Lung (tissue), 12 donors: ENCODE data around the gene GLI3. TPM values are rescaled to one million over a fixed set of nuclear protein-coding genes. Genes with fewer than 3 reads are reported as not detected.

Experiments
- ATAC-seq: fragments of 200-7000 bp; cut with Tn5 transposase; one replicate; pipeline ENCODE4 v1.9.1; 2020; ENCODE audit warnings: moderate number of reproducible peaks; ENCODE audit not compliant: insufficient read depth, low FRiP score
- DNase-seq, 3 donors: peaks; one replicate each; pipeline ENCODE4 v3.0.0-alpha.2; 2013 to 2017
- H3K27ac ChIP-seq, 2 donors: one replicate each; pipeline ENCODE4 v1.5.1; 2013; ENCODE audit warnings: mild to moderate bottlenecking in 2 of 2, moderate library complexity in 2 of 2, control low read depth in 1 of 2, inconsistent platforms in 1 of 2, low read depth in 1 of 2, low read length in 1 of 2
- H3K27me3 ChIP-seq, 3 donors: one replicate each; pipeline ENCODE4 v1.5.1; 2013; ENCODE audit warnings: low read length in 2 of 3; ENCODE audit not compliant: control insufficient read depth in 3 of 3, insufficient read depth in 3 of 3
- H3K36me3 ChIP-seq, 4 donors: one replicate each; pipeline ENCODE4 v1.5.1; 2013; ENCODE audit warnings: low read length in 4 of 4, mild to moderate bottlenecking in 1 of 4, moderate library complexity in 1 of 4; ENCODE audit not compliant: control insufficient read depth in 4 of 4, insufficient read depth in 4 of 4
- H3K4me1 ChIP-seq, 5 donors: one replicate each; pipeline ENCODE4 v1.5.1; 2013; ENCODE audit warnings: low read length in 5 of 5, mild to moderate bottlenecking in 2 of 5, moderate library complexity in 1 of 5; ENCODE audit not compliant: control insufficient read depth in 5 of 5, insufficient read depth in 5 of 5
- H3K4me3 ChIP-seq: one replicate; pipeline ENCODE4 v1.5.1; 2013; ENCODE audit warnings: mild to moderate bottlenecking, control low read depth, moderate library complexity
- H3K9ac ChIP-seq, 2 donors: one replicate each; pipeline ENCODE4 v1.5.1; 2013; ENCODE audit warnings: low read length in 2 of 2, control low read depth in 1 of 2; ENCODE audit not compliant: insufficient read depth in 1 of 2
- H3K9me3 ChIP-seq, 4 donors: one replicate each; pipeline ENCODE4 v1.5.1; 2013; ENCODE audit warnings: low read length in 3 of 4, mild to moderate bottlenecking in 1 of 4, moderate library complexity in 1 of 4; ENCODE audit not compliant: control insufficient read depth in 4 of 4, insufficient read depth in 3 of 4
- WGBS, 2 donors: extraction: QIAGEN DNeasy Blood & Tissue Kit; methylation state at CpG; one replicate each; pipeline ENCODE4 v1.1.7; 2013; 5-methylcytosine and 5-hydroxymethylcytosine counted together
- polyA plus RNA-seq, 2 donors: library from polyadenylated mRNA; stranded (reverse); fragments of 200-250 nt; gene quantifications; one replicate each; pipeline ENCODE4 v1.2.1, GENCODE V29; 2013
- total RNA-seq, 2 donors: library from RNA; depleted of rRNA in 1 of 2; stranded (reverse); fragments of >200 nt in 1 of 2; gene quantifications; one replicate each; pipeline ENCODE4 v1.2.1, GENCODE V29; 2014 to 2021
- TF ChIP-seq, protein P1 (sequence below): IDR thresholded peaks from 2 replicates; pipeline ENCODE4 v1.5.1; 2012; ENCODE audit warnings: mild to moderate bottlenecking; ENCODE audit errors: control extremely low read depth, extremely low read depth
- donor health status: control.
- donor health status: control.
- donor health status: Bipolar disorder and iron deficiency.
- donor health status: healthy.
- donor health status: DM: yes; HTN: yes; CAD: no.

The GLI3 gene
- total and polyA plus RNA-seq, 4 donors = 2.0 to 23.4 (median 10.3) TPM

DNA sequence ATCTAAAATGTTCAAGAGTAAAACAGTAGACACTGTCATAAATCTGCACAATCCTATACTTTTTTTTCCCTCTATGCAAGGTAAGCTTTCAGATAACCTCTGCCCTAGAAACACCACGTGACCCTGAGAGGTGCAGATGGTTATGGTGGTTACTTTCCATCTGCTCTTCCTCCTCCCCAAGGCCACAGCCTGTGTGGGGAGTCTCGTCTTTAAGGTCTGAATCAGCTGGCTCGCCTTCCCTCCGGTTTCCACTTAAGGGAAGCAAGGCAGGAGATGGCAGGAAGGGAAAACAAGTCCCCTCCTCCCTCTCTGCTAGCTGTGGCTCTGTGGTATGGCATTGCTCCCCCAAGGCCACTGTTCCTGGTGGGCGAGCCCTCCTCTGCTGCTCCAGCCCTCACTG is 181.8 kb downstream of the GLI3 start:
- no peaks in the 10 kb centered on the region for H3K9me3 ChIP-seq
- peaks cover 0 to 3% (median 0%) of the 10 kb centered on the region in 5 donors for H3K4me1 ChIP-seq
- DNase-seq (no peak), ATAC-seq (no peak)
- no peaks in the 10 kb centered on the region for H3K27me3 ChIP-seq
- TF ChIP-seq, protein P1, sequence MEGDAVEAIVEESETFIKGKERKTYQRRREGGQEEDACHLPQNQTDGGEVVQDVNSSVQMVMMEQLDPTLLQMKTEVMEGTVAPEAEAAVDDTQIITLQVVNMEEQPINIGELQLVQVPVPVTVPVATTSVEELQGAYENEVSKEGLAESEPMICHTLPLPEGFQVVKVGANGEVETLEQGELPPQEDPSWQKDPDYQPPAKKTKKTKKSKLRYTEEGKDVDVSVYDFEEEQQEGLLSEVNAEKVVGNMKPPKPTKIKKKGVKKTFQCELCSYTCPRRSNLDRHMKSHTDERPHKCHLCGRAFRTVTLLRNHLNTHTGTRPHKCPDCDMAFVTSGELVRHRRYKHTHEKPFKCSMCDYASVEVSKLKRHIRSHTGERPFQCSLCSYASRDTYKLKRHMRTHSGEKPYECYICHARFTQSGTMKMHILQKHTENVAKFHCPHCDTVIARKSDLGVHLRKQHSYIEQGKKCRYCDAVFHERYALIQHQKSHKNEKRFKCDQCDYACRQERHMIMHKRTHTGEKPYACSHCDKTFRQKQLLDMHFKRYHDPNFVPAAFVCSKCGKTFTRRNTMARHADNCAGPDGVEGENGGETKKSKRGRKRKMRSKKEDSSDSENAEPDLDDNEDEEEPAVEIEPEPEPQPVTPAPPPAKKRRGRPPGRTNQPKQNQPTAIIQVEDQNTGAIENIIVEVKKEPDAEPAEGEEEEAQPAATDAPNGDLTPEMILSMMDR = no peak
- H3K27ac ChIP-seq = no peak overlapping the region
- peaks cover 0 to 17% (median 8%) of the 10 kb centered on the region in 4 donors for H3K36me3 ChIP-seq
- WGBS, 2 donors = 89 to 91% methylated on average over 5 of the region's 5 CpGs
- H3K4me3 ChIP-seq = no peak overlapping the region
- no peak overlapping the region for H3K9ac ChIP-seq

DNA sequence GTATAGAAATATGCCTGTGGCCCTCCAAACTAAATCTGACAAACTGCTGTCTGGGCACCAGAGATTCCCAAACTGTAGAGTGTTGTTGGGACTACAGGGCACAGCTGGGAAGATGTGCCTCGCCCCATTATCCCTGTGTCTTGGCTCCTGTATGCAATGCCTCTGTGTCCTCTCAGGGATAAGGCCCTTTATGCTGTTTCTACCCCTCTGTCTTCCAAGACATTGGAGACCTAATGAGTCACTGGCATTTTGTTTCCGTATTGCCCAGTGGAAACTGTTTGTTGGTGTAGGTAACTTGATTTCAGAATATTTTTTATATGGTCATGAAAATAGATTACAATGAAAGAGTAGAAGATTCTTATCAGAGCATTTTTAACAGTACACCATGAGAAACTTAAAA is 183.2 kb downstream of the GLI3 start:
- no peak overlapping the region for H3K4me3 ChIP-seq
- no peak for ATAC-seq
- no peak overlapping the region for H3K9ac ChIP-seq
- WGBS, 2 donors = 90 to 91% methylated on average over 2 of the region's 2 CpGs
- no peaks in the 10 kb centered on the region for H3K9me3 ChIP-seq
- TF ChIP-seq, protein P1 = no peak
- no peaks in the 10 kb centered on the region for H3K4me1 ChIP-seq
- no peaks in the 10 kb centered on the region for H3K27me3 ChIP-seq
- H3K27ac ChIP-seq = no peak overlapping the region
- H3K36me3 ChIP-seq = peaks cover 0 to 17% (median 6%) of the 10 kb centered on the region in 4 donors
- no peak for DNase-seq

DNA sequence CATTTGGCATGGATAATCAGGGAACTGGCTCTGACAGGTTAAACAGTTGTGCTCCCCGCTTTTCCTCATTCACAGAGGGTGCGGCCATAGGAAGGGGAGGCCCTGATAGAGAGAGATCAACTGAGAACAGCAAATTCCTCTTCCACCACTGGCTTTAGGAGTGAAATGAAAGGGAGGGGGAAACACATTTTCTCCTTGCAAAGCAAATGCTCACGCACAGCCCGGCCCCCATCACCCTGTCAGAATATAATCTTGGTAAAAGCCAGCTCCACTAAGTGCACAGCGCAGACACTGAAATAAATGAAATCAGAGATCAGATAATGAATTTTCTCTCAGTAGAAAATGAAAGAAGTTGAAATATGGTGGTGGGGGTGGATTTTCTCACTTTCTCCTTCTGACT is 187.2 kb downstream of the GLI3 start:
- H3K27me3 ChIP-seq = no peaks in the 10 kb centered on the region
- peaks cover 0 to 32% (median 14%) of the 10 kb centered on the region in 4 donors for H3K36me3 ChIP-seq
- no peaks in the 10 kb centered on the region for H3K9me3 ChIP-seq
- H3K4me3 ChIP-seq = no peak overlapping the region
- WGBS, 2 donors = 91 to 98% methylated on average over 5 of the region's 5 CpGs
- no peak overlapping the region for H3K9ac ChIP-seq
- no peak for DNase-seq
- ATAC-seq = no peak
- TF ChIP-seq, protein P1 = no peak
- no peaks in the 10 kb centered on the region for H3K4me1 ChIP-seq
- H3K27ac ChIP-seq = no peak overlapping the region

DNA sequence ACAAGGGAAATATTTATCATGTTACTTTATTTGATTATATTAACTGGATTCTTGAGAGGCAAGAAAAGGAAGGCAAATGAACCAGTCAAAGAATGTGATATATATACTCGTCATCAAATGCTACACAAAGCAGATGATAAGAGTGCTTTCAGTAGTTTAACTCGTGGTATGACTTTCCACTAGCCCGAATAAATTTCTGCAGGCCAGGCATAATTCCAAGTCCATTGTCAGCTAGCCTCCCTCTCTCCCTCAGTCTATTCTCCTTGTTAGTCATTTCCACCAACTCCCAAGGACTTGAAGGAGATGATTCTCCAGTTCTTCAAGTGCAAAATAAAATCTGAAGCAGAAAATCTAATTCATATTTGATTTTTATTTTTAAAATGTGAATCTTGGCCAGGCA is 190.5 kb downstream of the GLI3 start:
- Histone ChIP-seq H3K27ac (no peak overlapping the region), H3K4me1 (no peaks in the 10 kb centered on the region), H3K9me3 (no peaks in the 10 kb centered on the region), H3K27me3 (no peaks in the 10 kb centered on the region), H3K4me3 (no peak overlapping the region), H3K36me3 (peaks cover 0 to 41% (median 17%) of the 10 kb centered on the region in 4 donors), H3K9ac (no peak overlapping the region)
- DNase-seq = no peak
- 70 to 75% methylated on average over 3 of the region's 3 CpGs for WGBS, 2 donors
- TF ChIP-seq, protein P1 = no peak
- ATAC-seq = no peak
